ENCODE data around the gene GPN2. TPM values are rescaled to one million over a fixed set of nuclear protein-coding genes. Genes with fewer than 3 reads are reported as not detected.
A peak's percentile ranks its signal among the peaks of the same experiment; 100 is the strongest.

Gene GPN2
- polyA plus RNA-seq, 2 donors, result 10.4 to 16.4 TPM

DNA sequence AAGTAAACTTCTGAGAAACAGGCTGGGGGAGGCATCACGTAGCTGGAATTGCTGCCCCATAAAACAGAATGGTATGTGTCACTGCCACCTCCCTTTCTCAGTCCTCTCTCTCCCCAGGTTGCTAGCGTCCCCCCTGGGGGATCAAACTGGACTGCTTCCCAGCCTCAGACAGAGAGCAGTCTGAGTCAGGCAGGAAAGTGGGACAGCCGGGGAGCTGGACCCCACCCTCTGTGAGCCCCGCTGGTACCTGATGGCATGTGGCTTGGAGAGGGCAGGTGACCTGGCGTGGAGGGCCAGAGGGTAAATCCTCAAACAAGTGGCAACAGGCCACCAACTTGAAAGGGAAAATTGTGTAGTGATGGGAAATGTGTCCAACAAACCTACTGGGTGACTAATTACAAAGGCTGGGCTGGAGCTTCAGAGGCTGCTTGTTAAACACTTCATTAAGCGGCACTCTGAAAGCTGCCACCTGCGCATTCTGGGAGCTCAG lies 28.1 kb downstream of the GPN2 start:
- Histone ChIP-seq H3K9me3 (ENCODE audit: control insufficient read depth in 2 of 2, insufficient read depth in 1 of 2, low read depth in 1 of 2, low read length in 1 of 2) (no peaks in the 10 kb centered on the region), H3K27ac (ENCODE audit: low read depth in 2 of 2, low read length in 1 of 2) (peak overlapping the region; percentile 97), H3K4me1 (ENCODE audit: control insufficient read depth in 2 of 2, insufficient read depth in 2 of 2, low read length in 1 of 2) (peaks cover 0 to 14% of the 10 kb centered on the region in 2 donors), H3K36me3 (ENCODE audit: control insufficient read depth in 2 of 2, insufficient read depth in 2 of 2, low read length in 1 of 2) (no peaks in the 10 kb centered on the region), H3K4me3 (ENCODE audit: low read depth in 1 of 2, low read length in 2 of 2) (peak overlapping the region in 1 of 2 donors; percentile 4), H3K27me3 (ENCODE audit: control insufficient read depth in 1 of 2, insufficient read depth in 2 of 2, low read length in 2 of 2) (no peaks in the 10 kb centered on the region)
- 55 to 65% methylated on average over 7 of the region's 7 CpGs for WGBS, 2 donors

DNA sequence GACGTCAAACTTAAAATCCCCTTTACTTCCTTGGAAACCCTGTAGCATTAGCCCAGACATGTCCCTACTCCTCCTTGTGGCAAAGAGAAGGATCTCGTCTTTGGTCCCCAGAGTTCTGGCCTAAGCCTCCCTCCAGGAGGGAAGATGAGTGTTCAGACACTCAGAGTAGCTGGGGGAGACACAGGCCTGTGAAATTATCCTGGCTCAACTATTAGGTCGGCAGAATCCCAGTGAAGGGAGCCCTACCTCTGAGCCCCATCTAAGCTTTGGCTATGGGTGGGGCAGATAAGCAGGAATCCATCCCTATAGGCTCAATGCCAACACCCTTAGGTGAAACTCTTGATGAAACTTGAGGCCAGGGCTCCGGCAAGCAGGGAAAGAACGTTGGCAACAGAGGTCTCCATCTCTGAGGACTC lies 28.8 kb downstream of the GPN2 start:
- no peaks in the 10 kb centered on the region for H3K36me3 ChIP-seq (ENCODE audit: control insufficient read depth in 2 of 2, insufficient read depth in 2 of 2, low read length in 1 of 2)
- no peaks in the 10 kb centered on the region for H3K27me3 ChIP-seq (ENCODE audit: control insufficient read depth in 1 of 2, insufficient read depth in 2 of 2, low read length in 2 of 2)
- peak overlapping the region; percentile 97 for H3K27ac ChIP-seq (ENCODE audit: low read depth in 2 of 2, low read length in 1 of 2)
- no peaks in the 10 kb centered on the region for H3K9me3 ChIP-seq (ENCODE audit: control insufficient read depth in 2 of 2, insufficient read depth in 1 of 2, low read depth in 1 of 2, low read length in 1 of 2)
- WGBS, 2 donors, result 43 to 49% methylated on average over 5 of the region's 5 CpGs
- no peak overlapping the region for H3K4me3 ChIP-seq (ENCODE audit: low read depth in 1 of 2, low read length in 2 of 2)
- H3K4me1 ChIP-seq (ENCODE audit: control insufficient read depth in 2 of 2, insufficient read depth in 2 of 2, low read length in 1 of 2), result peaks cover 0 to 20% of the 10 kb centered on the region in 2 donors

DNA sequence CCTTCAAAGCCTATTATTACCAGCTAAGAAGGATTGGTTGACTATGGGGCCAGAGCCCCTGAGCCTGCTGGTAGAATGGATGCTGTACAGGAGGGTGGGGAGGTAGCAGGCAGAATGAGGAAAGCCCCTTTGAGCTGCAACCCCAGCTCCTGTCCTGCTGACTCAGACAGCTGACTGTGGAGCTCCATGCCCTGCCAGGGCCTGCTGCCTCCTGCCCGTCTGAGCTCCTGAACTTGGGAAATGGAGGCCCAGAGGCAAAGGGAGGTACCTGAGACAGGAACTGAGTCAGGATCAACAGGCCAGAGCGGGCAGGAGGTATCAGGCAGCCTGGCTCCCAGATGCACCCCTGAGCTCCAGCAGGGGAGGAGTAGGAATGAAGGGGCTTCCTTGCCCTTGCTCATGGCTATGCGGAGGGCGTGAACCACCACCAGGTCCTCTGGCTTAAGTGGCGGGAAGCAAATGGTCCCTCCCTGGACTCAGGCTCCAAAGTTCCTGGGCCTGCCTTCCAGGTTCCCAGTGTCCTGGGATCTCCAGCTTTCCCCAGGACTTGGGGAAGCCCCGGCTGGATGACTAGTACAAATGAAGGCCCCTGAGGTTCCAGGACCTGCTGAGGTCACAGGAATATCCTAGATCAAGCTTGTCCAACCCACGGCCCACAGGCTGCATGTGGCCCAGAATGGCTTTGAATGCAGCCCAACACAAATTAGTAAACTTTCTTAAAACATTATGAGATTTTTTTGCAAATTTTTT lies 31.0 kb downstream of the GPN2 start:
- H3K27me3 ChIP-seq (ENCODE audit: control insufficient read depth in 1 of 2, insufficient read depth in 2 of 2, low read length in 2 of 2), result no peaks in the 10 kb centered on the region
- peaks cover 3 to 32% of the 10 kb centered on the region in 2 donors for H3K4me1 ChIP-seq (ENCODE audit: control insufficient read depth in 2 of 2, insufficient read depth in 2 of 2, low read length in 1 of 2)
- H3K27ac ChIP-seq (ENCODE audit: low read depth in 2 of 2, low read length in 1 of 2), result peak overlapping the region; percentile 86 to 97
- H3K9me3 ChIP-seq (ENCODE audit: control insufficient read depth in 2 of 2, insufficient read depth in 1 of 2, low read depth in 1 of 2, low read length in 1 of 2), result no peaks in the 10 kb centered on the region
- WGBS, 2 donors, result 50 to 76% methylated on average over 7 of the region's 7 CpGs
- no peak overlapping the region for H3K4me3 ChIP-seq (ENCODE audit: low read depth in 1 of 2, low read length in 2 of 2)
- peaks cover 4 to 6% of the 10 kb centered on the region in 2 donors for H3K36me3 ChIP-seq (ENCODE audit: control insufficient read depth in 2 of 2, insufficient read depth in 2 of 2, low read length in 1 of 2)

DNA sequence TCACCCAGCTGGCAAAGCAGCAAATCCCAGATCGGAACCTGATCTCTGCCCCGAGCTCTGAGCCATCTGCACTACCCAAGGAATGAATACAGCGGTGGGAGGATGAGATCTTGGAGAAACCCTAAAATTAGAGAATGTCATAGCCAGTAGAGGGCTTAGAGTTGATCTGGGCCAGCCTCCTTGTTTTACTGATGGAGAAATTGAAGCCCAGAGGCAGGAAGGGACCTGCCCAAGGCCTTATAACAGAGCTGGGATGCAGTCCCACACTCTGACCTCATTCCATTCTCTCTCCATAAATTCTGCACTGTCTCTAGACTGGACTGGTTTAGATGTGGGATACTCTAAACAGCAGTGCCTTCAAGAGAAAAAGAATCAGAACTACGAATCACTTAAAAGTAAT lies 31.9 kb downstream of the GPN2 start:
- H3K27me3 ChIP-seq (ENCODE audit: control insufficient read depth in 1 of 2, insufficient read depth in 2 of 2, low read length in 2 of 2), result no peaks in the 10 kb centered on the region
- peaks cover 3 to 39% of the 10 kb centered on the region in 2 donors for H3K4me1 ChIP-seq (ENCODE audit: control insufficient read depth in 2 of 2, insufficient read depth in 2 of 2, low read length in 1 of 2)
- no peaks in the 10 kb centered on the region for H3K9me3 ChIP-seq (ENCODE audit: control insufficient read depth in 2 of 2, insufficient read depth in 1 of 2, low read depth in 1 of 2, low read length in 1 of 2)
- H3K27ac ChIP-seq (ENCODE audit: low read depth in 2 of 2, low read length in 1 of 2), result peak overlapping the region; percentile 86 to 97
- no peak overlapping the region for H3K4me3 ChIP-seq (ENCODE audit: low read depth in 1 of 2, low read length in 2 of 2)
- peaks cover 6 to 13% of the 10 kb centered on the region in 2 donors for H3K36me3 ChIP-seq (ENCODE audit: control insufficient read depth in 2 of 2, insufficient read depth in 2 of 2, low read length in 1 of 2)
- WGBS, 2 donors, result 44 to 75% methylated on average over 4 of the region's 4 CpGs

DNA sequence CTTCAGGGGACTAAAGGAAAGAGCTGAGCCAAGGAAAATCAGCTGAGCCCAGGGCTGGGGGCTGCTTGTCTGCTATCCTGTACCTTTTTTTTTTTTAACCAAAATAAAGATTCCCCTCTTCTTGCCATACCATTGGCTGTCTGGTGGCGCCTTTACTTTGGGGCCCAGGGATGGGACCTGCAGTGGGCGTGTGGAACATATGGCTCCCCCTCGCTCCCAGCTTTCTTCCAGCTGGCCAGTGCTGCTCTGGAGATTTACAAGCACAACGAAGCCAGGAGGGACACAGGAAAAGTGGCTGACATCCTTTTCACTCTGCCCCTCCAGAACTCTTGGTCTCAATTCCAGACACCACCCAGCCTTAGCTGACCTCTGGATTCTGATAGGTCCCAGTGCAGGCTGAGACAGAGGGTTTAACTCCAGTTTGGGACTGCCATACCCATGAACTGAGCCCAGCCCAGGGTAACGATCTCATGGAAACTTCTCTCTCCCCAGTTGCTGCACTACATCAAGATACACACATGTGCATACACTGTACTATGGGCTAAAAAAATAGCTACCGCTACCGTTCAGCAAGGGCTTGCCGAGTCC lies 32.5 kb downstream of the GPN2 start:
- no peaks in the 10 kb centered on the region for H3K9me3 ChIP-seq (ENCODE audit: control insufficient read depth in 2 of 2, insufficient read depth in 1 of 2, low read depth in 1 of 2, low read length in 1 of 2)
- WGBS, 2 donors, result 61 to 73% methylated on average over 8 of the region's 8 CpGs
- H3K36me3 ChIP-seq (ENCODE audit: control insufficient read depth in 2 of 2, insufficient read depth in 2 of 2, low read length in 1 of 2), result peaks cover 6 to 13% of the 10 kb centered on the region in 2 donors
- peak overlapping the region; percentile 86 to 97 for H3K27ac ChIP-seq (ENCODE audit: low read depth in 2 of 2, low read length in 1 of 2)
- H3K4me1 ChIP-seq (ENCODE audit: control insufficient read depth in 2 of 2, insufficient read depth in 2 of 2, low read length in 1 of 2), result peaks cover 3 to 39% of the 10 kb centered on the region in 2 donors
- H3K4me3 ChIP-seq (ENCODE audit: low read depth in 1 of 2, low read length in 2 of 2), result no peak overlapping the region
- no peaks in the 10 kb centered on the region for H3K27me3 ChIP-seq (ENCODE audit: control insufficient read depth in 1 of 2, insufficient read depth in 2 of 2, low read length in 2 of 2)

DNA sequence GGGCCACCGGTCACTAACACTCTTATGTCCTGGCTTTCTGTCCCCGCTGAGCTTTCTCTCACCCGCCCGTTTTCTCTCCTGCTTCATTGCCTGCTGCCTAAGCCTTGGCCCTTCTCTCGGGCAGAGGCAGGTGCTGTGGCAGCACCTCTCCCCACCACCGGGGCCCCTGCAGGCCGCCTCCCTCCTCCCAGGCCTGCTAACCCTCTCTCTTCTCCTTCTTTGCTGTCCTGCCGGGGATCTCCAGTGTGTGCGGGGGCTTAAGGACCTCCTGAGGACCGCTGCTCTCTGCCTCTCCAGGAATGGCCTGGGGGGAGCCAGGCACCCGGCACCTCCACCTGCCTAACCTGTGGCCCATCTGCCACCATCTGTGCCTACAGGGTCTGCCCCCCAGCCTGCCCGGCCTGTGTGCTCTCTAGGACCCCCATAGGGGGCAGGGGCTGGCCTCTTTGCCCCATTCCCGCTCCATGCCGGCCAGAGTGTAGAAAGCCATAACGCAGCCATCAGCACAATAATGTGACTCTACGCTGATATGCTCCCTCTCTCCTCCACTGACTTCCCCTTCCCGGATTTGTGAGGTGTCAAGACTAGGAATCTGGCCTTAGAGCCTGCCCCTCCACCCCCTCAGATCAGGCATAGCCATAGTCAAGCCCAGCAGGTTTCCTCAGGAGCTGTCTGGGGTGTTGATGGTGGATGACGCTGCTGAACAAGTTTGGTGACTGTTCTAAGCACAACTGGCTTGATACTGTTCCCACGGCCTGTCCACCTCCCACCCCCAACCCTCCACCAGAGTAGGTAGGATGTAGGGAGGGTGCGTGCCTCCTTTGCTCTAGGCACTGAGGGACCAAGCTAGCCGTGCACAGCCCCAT lies 33.2 kb downstream of the GPN2 start:
- no peak overlapping the region for H3K4me3 ChIP-seq (ENCODE audit: low read depth in 1 of 2, low read length in 2 of 2)
- H3K36me3 ChIP-seq (ENCODE audit: control insufficient read depth in 2 of 2, insufficient read depth in 2 of 2, low read length in 1 of 2), result peaks cover 6 to 13% of the 10 kb centered on the region in 2 donors
- H3K27me3 ChIP-seq (ENCODE audit: control insufficient read depth in 1 of 2, insufficient read depth in 2 of 2, low read length in 2 of 2), result no peaks in the 10 kb centered on the region
- 62 to 71% methylated on average over 21 of the region's 21 CpGs for whole genome bisulfite sequencing, 2 donors
- no peaks in the 10 kb centered on the region for H3K9me3 ChIP-seq (ENCODE audit: control insufficient read depth in 2 of 2, insufficient read depth in 1 of 2, low read depth in 1 of 2, low read length in 1 of 2)
- peak overlapping the region; percentile 86 to 97 for H3K27ac ChIP-seq (ENCODE audit: low read depth in 2 of 2, low read length in 1 of 2)
- peaks cover 3 to 39% of the 10 kb centered on the region in 2 donors for H3K4me1 ChIP-seq (ENCODE audit: control insufficient read depth in 2 of 2, insufficient read depth in 2 of 2, low read length in 1 of 2)

DNA sequence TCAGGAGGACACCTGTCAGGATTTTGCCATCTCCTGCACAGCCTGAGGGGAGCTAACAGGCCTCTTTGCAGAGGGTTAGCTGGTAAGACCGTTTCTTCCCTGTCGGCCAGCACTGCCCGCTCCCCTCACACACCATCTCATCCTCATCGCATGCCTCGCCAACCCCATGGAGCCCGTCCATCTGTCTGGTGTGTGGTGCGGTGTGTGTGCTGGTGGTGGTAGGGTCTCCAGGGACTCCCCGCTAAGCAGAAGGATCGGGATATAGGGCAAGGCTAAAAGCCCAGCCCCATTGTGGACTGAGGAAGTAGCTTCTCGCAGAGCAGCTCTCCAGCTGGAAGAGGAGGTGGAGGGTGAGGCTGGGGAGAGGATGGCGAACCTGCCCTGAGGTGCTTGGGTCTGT lies 33.9 kb downstream of the GPN2 start:
- Histone ChIP-seq H3K4me1 (ENCODE audit: control insufficient read depth in 2 of 2, insufficient read depth in 2 of 2, low read length in 1 of 2) (peaks cover 3 to 40% of the 10 kb centered on the region in 2 donors), H3K4me3 (ENCODE audit: low read depth in 1 of 2, low read length in 2 of 2) (no peak overlapping the region), H3K36me3 (ENCODE audit: control insufficient read depth in 2 of 2, insufficient read depth in 2 of 2, low read length in 1 of 2) (peaks cover 10 to 18% of the 10 kb centered on the region in 2 donors), H3K9me3 (ENCODE audit: control insufficient read depth in 2 of 2, insufficient read depth in 1 of 2, low read depth in 1 of 2, low read length in 1 of 2) (no peaks in the 10 kb centered on the region), H3K27ac (ENCODE audit: low read depth in 2 of 2, low read length in 1 of 2) (peak overlapping the region; percentile 86 to 97), H3K27me3 (ENCODE audit: control insufficient read depth in 1 of 2, insufficient read depth in 2 of 2, low read length in 2 of 2) (no peaks in the 10 kb centered on the region)
- 80 to 83% methylated on average over 11 of the region's 11 CpGs for WGBS, 2 donors

DNA sequence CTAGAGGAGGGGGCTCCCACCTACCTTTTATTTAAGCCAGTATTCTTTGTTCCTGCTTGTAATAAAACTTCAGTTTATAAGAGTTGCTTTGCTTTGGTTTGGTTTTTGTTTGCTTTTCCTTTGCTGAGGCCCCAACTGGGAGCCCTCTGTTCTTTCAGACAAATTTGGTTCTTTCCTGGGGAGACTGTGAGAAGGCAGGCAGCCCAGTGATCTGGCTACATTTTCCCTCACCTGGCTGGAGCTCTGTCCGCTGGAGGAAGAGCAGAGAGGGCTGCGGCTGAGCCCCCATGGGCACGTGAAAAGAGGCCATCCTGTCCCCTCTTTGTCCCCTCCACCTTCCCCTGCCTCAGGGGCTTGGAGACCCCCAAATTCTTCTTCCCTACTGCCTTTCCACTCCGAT lies 34.4 kb downstream of the GPN2 start:
- Histone ChIP-seq H3K4me1 (ENCODE audit: control insufficient read depth in 2 of 2, insufficient read depth in 2 of 2, low read length in 1 of 2) (peaks cover 3 to 45% of the 10 kb centered on the region in 2 donors), H3K27me3 (ENCODE audit: control insufficient read depth in 1 of 2, insufficient read depth in 2 of 2, low read length in 2 of 2) (no peaks in the 10 kb centered on the region), H3K36me3 (ENCODE audit: control insufficient read depth in 2 of 2, insufficient read depth in 2 of 2, low read length in 1 of 2) (peaks cover 13 to 22% of the 10 kb centered on the region in 2 donors), H3K27ac (ENCODE audit: low read depth in 2 of 2, low read length in 1 of 2) (peak overlapping the region; percentile 86 to 97), H3K4me3 (ENCODE audit: low read depth in 1 of 2, low read length in 2 of 2) (no peak overlapping the region), H3K9me3 (ENCODE audit: control insufficient read depth in 2 of 2, insufficient read depth in 1 of 2, low read depth in 1 of 2, low read length in 1 of 2) (no peaks in the 10 kb centered on the region)
- WGBS, 2 donors, result 79 to 83% methylated on average over 4 of the region's 4 CpGs

DNA sequence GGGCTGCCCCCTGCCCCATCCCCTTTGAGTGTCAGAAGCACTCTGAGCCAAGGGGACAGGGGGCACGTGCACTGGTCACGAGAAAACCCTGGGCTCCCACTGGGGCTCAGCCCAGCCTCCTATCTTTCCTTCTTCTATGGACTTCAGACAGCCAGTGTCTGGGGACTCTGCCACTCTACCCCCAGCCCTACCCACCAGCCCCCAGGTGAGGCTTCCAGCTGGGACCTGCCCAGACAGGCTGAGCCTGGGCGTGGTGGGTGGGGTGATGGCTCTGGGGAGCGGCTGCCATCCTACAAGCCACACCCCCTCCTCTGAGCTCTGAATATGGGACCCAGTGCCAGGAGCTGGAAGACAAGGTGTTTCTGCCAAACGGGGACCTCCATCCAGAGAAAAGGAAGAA lies 35.2 kb downstream of the GPN2 start:
- H3K4me1 ChIP-seq (ENCODE audit: control insufficient read depth in 2 of 2, insufficient read depth in 2 of 2, low read length in 1 of 2), result peaks cover 3 to 49% of the 10 kb centered on the region in 2 donors
- H3K27me3 ChIP-seq (ENCODE audit: control insufficient read depth in 1 of 2, insufficient read depth in 2 of 2, low read length in 2 of 2), result no peaks in the 10 kb centered on the region
- H3K36me3 ChIP-seq (ENCODE audit: control insufficient read depth in 2 of 2, insufficient read depth in 2 of 2, low read length in 1 of 2), result peaks cover 13 to 30% of the 10 kb centered on the region in 2 donors
- 55 to 81% methylated on average over 5 of the region's 5 CpGs for WGBS, 2 donors
- no peaks in the 10 kb centered on the region for H3K9me3 ChIP-seq (ENCODE audit: control insufficient read depth in 2 of 2, insufficient read depth in 1 of 2, low read depth in 1 of 2, low read length in 1 of 2)
- H3K27ac ChIP-seq (ENCODE audit: low read depth in 2 of 2, low read length in 1 of 2), result peak overlapping the region; percentile 86 to 97
- no peak overlapping the region for H3K4me3 ChIP-seq (ENCODE audit: low read depth in 1 of 2, low read length in 2 of 2)

Measured in esophagus (tissue), 2 donors.